Measurements from ENCODE around the gene NEDD9.

The NEDD9 gene

GRCh38 chr6:11140056-11140455 is 92.4 kb downstream of the NEDD9 start:
- DNase-seq = no peak

- no peak for DNase-seq
Measured at GRCh38 chr6:11139051-11139960, 93.2 kb downstream of the NEDD9 start.

- DNase-seq = no peak
Measured at GRCh38 chr6:11136809-11137208, 95.7 kb downstream of the NEDD9 start.

Data from T-helper 2 cell (primary cell).